Uterus (tissue), 2 donors: ENCODE measurements around the gene MS4A4E.
"Not testable (repeated sequence)": the region's sequence is repeated elsewhere in the genome, so short reads cannot be mapped to it uniquely, and the experiment has no call there.

Experiments used
- CTCF ChIP-seq, 4 experiments: fragments of 200-600 bp in 2 of 4; fragments of 450-650 bp in 2 of 4; sonication (generic) in 2 of 4; IDR thresholded peaks; one replicate each; pipeline ENCODE4 v1.5.1; 2016 to 2019; ENCODE audit warnings: antibody characterized with exemption in 4 of 4, mild to moderate bottlenecking in 2 of 4, moderate library complexity in 1 of 4
- POLR2A ChIP-seq, 2 donors: fragments of 450-650 bp; IDR thresholded peaks; one replicate each; pipeline ENCODE4 v1.6.1; 2016; ENCODE audit warnings: antibody characterized with exemption in 2 of 2, mild to moderate bottlenecking in 1 of 2, moderate library complexity in 1 of 2

GRCh38 chr11:60192564-60192963 lies 50.4 kb downstream of the MS4A4E start:
- not testable (repeated sequence) for TF ChIP-seq CTCF, POLR2A (IDR thresholded peaks at IDR 0.05)
